GM18526 (cell line): Measurements from ENCODE around the gene FDXR.

Experiments
- POLR2A ChIP-seq: IDR thresholded peaks from 3 replicates; pipeline ENCODE4 v1.6.1; 2011; ENCODE audit not compliant: insufficient read length; ENCODE audit errors: extremely low read depth

The FDXR gene

DNA sequence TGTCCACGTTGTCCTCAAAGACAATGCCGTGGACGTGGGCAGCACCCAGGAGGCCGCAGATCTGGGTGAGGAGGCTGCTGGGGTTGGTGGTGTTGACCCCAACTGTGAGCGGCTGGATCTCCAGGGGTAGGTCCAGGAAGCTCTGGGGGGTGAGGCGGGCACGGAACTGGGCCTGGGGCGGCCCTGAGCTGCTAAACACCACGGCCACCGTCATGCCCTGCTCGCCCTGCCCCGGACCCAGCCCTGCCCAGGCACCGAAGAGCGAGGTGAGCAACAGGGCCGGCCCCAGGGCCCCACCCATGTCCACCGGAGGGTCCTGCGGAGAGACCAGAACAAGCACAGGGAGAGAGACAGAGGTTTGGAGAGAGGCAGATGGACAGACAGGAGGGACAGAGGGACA is 18.0 kb downstream of the FDXR start:
- TF ChIP-seq POLR2A, result no peak

DNA sequence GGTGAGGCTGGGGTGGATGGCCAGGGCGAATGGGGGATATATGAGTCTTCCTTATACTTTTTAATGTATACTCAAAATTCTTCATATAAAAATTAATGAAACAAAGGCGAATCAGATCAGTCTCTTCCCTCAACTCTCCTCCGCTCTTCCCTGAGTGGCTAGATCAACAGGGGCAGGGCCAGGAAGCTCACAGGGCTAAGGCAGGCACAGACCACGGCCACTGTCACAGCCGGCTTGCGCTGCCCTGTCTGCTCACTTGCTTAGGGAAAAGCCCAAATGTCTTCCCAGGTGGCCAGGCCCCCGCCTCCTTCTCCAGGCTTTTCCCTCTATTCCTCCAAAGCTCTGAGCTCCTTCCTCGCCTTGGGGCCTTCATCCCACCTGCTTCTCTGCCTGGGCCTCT is 19.1 kb downstream of the FDXR start:
- no peak for TF ChIP-seq POLR2A

DNA sequence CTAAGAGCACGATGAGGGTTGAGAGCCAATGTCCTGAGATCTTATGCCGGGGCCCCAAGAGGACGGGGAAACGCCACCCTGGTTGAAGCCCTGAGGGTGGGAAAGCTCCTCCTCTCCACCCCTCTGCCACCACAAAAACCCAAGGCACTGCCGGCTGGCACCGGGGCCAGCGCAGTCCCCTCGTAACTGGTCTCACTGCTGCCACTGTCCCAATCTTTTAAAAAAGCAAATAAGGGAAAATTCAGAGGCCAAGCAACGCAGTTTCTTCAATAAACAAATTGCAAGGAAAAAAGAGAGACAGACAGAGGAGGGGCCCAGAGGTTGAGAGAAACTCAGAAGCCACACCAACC is 19.8 kb downstream of the FDXR start:
- TF ChIP-seq POLR2A, result no peak

DNA sequence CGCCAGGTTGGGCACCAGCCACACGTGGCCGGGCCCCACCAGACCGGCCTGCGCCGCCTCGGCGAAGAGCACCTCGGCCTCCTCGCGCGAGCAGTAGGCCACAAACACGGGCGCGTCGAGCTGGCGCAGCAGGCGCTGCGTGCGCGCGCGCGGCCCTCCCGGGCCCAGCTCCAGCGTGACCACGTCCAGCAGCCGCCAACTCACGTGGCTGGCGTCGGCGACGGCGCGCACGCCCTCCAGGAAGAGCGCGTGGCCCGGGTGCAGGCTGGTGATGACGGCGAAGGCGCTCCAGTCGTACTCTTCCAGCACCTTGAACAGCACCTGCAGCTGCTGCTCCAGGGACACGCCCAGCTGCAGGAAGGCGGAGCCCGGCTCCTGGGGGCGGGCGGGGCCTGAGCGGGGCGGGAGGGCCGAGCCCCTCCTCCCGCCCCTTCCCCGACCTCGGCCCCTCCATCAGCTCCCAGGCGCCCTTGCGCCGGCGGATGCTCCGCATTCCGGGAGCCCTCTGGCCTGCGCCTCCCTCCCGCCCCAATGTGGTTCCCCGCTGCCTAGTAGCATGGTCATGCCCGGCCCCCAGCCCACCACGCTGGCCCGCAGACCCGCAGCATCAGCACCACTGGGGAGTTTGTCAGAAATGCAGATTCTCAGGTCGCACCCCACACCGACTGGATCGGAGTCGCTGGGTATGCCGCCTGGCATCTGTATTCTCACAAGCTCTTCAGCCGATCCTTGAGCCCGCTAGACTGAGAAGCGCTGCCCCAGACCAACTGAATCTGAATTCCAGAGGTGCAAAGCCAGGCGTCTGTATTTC is 20.4 kb downstream of the FDXR start:
- TF ChIP-seq POLR2A, result no peak

DNA sequence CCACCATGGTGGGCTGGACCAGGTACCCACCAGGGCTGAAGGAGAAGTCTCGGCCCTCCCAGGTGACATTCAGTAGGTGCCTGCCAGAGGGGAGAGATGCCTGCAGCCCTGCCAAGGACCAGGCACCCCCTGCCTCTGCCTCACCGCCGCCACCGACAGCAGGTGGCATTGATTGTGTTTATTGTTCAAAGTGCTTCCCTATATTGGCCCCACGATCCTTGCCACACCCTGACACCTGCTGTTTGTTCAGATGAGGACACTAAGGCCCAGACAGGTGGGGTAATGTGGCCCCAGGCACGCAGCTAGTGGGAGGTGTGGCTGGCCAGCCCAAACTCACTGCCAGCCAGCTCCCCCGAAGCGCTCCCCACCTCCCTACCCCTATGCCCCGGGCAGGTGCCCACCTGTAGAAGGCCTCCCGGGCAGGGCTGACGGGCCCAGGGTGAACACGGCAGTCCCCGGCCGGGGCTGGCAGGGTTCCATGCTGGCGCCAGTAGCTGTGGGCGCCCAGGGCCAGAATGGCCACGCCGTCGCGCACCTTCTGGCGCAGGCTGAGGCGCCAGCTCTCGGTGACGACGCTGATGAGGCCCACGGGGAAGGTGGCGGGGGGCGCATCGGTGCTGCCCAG is 21.1 kb downstream of the FDXR start:
- TF ChIP-seq POLR2A, result no peak

DNA sequence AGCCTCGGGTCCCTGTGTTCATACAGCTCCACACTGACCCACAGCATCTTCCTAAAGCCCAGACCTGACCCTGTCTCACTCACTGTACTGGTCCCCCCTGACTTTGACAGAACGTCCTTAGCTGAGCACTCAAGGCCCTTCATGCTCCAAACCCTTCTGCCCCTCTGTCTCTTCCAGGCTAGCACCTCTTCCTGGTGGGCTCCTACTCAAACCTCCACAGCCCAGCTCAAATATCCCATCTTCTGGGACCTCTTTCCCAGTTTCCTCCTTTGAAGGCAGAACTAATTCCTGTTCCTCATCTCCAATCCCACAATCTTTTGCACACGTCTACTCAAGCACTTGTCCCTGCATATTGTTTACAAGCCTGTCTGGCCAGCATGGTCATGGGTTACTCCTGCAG is 21.9 kb downstream of the FDXR start:
- no peak for TF ChIP-seq POLR2A

DNA sequence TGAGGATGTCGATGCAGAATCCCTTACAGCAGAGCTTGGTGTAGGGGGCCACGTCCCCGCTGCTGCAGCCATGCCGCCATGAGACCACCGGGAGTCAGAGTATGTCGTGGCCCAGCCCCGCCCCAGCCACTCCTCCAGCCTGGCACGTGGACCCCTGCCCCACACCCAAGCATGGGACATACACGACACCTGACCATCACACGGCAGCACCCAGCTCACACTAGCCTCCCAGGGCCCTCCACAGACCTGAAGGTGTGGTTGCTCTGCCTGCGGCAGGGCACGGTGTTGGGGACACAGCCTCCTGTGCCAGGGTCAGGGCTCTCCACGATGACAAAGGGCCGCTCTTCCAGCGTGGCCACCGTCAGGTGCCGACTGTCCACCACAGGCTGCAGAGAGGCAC is 22.5 kb downstream of the FDXR start:
- no peak for TF ChIP-seq POLR2A

DNA sequence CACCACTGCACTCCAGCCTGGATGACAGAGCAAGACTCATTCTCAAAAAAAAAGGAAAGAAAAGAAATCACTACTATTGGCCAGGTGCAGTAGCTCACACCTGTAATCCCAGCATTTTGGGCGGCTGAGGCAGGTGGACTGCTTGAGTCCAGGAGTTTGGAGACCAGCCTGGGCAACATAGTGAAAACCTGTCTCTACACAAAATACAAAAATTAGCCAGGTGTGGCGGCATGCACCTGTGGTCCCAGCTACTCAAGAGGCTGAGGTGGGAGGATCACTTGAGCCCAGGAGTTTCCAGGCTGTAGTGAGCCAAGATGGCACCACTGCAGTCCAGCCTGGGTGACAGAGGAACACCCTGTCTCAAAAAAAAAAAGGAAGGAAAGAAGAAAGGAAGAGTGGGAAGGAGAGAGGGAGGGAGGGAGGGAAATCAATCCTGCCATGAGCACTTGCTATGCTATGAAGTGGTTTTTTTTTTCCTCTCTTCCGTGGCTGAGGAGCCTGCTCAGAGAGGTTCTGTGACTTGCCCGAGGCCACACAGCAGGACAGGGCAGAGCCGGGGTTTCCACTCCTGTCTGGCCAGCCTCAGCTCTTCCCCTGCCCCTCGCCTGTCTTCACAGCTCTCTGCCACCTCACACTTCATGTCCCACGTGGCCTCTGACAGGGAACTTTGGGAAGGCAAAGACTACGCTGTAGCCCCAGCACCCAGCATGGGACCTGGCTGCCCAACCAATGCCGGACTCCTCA is 24.0 kb downstream of the FDXR start:
- no peak for TF ChIP-seq POLR2A

DNA sequence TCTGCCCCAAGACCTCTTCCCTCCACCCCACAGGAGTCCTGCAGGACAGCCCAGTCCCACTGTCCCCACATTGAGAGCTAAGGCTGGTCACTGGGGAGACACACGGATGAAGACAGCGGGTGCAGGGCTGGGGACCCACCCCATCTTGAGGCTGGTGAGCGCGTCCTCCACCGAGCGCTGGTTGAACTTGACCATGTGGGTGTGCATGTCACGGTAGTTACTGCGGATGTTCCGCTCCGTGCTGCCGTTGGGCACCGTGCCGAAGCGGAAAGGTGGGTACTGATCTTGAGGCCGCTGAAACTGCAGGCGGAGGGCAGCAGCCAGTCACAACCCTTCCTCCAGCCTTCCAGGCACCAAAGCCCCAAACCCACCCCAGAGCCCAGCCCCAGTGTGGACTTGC is 26.2 kb downstream of the FDXR start:
- no peak for TF ChIP-seq POLR2A

DNA sequence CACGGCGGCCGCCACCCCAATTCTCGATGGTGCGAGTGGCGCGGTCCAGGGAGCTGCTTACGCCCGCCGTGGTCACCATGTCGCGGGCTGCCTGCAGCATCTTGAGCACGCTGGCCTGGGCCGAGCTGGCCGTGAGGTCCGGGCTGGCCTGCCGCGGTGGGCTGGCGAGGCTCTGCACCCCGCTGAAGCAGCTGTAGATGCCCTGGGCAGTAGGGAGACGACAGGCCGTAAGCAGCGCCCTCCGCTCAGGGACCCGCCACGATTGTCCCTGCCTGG is 29.5 kb downstream of the FDXR start:
- TF ChIP-seq POLR2A, result no peak

DNA sequence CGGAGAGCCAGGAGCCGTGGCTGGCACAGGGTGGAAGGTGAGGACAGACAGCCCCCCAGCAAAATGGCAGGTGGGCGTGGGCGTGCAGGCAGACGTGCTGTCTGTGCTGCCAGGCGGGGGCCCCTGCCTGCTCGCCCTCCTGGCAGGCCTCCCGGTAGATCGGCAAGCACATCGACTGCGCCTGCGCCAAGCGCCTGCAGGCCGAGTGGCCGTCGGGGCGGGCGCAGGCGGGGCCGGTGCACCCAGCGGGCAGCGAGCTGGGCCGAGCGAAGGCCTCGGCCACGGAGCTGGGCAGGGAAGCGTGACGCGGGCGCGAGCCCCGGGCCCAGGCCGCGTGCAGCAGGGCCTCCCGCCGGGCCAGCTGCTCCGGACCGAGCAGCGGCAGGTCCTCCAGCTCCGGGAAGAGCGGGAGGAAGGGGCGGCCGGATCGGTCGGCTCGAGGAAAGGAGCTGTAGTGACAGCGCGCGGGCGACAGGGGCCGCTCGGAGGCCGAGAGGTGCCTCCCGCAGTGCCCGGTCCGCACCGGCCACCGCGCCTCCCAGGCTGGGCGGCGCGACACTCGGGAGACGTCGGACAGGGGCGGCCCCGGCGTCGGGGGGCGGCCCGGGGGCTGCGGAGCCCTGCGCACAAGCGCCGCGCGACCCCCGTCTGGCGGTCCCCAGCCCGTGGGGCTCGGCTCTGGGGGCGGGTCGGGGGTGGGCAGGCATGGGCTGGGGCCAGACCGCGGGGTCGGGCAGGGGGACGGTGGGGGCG is 30.0 kb downstream of the FDXR start:
- no peak for TF ChIP-seq POLR2A

DNA sequence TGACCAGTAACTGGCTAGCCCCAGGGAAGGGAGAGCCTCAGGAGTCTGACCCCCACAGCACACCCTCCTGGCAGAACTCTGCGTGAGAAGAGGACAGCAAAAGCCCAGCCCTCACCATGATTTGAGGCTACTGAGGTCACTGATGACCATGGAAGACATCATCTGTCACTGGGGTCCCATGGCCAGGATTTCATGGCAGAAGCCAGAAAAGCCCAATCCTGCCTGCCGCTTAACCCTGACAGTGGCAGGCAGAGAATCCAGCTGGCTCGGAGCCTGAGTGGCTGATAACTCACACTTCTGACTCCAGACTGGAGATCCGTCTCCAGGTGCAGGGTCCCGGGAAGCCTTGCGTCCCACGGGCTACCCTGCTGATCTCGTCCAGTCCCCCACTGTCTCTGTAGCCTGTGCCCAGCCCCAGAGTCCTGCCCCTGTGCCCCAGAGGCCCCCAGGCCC is 30.6 kb downstream of the FDXR start:
- TF ChIP-seq POLR2A, result no peak

DNA sequence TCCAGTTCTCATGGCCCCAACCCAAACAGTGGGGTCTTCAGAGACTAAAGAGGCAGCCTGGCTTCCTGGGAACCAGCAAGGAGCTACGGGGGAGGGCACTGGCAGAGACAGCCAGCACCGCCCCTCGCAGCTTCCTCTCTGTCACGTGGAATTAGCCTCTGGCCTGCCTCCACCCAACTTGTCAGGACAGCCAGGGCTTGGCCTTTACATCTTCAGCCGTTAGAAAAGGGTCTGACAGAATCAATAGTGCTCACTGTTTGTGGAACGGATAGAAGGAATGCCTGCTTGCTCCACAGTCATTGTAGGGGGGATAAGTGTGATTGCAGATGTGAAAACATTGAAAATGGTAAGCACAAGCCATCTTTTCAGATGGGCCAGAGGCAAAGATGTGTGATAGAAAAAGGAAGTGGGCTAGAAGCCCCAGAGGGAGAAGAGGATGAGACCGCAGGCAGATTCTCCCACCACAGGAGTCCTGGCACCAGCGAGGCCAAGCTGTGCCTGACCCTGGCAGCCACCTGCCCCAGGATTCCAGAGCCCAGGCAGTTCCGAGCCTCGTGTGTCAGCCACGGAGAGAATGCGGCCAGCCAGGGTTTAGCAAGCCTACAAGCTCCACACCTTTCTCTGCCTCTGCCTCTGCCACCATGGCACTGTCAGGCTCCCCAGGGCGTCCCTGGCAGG is 31.7 kb downstream of the FDXR start:
- no peak for TF ChIP-seq POLR2A

DNA sequence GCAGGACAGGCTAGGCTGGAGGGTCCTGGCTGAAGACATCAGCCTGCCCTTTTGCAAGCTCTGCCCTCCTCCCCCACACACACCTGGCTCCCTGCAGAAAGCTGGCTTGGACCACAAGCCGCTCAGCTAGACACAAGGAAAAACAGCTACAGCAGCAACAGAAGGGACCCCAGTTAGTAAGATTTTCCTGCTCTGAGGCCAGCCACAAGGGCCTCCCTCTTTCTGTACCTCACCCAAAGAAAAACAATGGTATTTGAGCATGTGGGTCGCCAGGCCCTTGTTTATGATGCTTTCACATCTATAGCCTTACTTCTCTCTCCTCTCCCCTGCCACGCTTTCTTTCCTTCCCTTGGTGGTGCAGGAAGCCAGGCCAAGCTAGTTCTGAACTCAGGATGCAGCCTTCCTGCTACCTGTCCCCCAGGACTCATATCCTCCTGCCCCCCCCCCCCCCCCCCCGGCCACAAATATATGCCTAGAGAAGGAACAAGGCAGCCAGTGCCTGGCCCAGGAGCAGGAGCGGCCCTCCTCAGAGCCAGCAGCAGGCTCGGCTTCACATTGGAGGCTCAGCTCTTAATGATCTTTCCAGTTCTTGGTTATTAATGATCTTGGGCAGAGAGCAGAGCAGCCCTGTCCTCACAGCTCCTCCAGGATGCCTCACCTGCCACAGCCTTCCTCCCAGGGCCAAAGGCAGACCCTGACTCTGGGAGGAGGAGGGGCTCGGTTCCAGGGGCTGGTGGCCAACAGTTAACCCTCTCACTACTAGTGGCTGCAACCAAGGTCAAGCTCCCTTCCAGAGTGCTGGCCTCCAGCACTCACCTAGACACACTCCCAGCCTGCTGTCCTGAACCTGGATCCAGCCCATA is 32.6 kb downstream of the FDXR start:
- TF ChIP-seq POLR2A, result no peak
